ENCODE results near the gene TMSB15C. TPM values are rescaled to one million over a fixed set of nuclear protein-coding genes. Genes with fewer than 3 reads are reported as not detected.

The TMSB15C gene
- total and polyA plus RNA-seq, 2 donors (not counting 1 experiment from before 2014, with no cell fraction given): 2.0 to 2.6 TPM

GRCh38 chrX:104108955-104109354 is 32.9 kb upstream of the TMSB15C start:
- no peak for TF ChIP-seq CTCF (conservative IDR thresholded peaks at IDR 0.05 in 1 of 2, IDR thresholded peaks at IDR 0.05 in 1 of 2; ENCODE audit: low read depth in 1 of 2, low read length in 2 of 2)
- TF ChIP-seq EZH2 (IDR thresholded peaks at IDR 0.05; ENCODE audit: low read length, missing control alignments): no peak
- no peak overlapping the region for H2AFZ ChIP-seq (ENCODE audit: low read length)
- no peak overlapping the region for H3K9ac ChIP-seq (ENCODE audit: insufficient read depth, low read length)
- H4K20me1 ChIP-seq (ENCODE audit: control insufficient read depth, extremely low read depth, insufficient read depth, low read length): no peaks in the 10 kb centered on the region
- no peaks in the 10 kb centered on the region for H3K79me2 ChIP-seq (ENCODE audit: control insufficient read depth, insufficient read depth, low read length)
- H3K27me3 ChIP-seq (ENCODE audit: control insufficient read depth, insufficient read depth, low read length): peaks cover 3% of the 10 kb centered on the region
- no peaks in the 10 kb centered on the region for H3K36me3 ChIP-seq (ENCODE audit: control insufficient read depth, insufficient read depth, low read length)
- DNase-seq (ENCODE audit: low read depth in 2 of 2): no peak
- H3K9me3 ChIP-seq (ENCODE audit: control insufficient read depth, insufficient read depth, low read depth, low read length): no peaks in the 10 kb centered on the region
- H3K4me2 ChIP-seq (ENCODE audit: extremely low read depth, insufficient read depth, low read length): no peak overlapping the region
- H3K27ac ChIP-seq (ENCODE audit: insufficient read depth, low read length): no peak overlapping the region
- H3K4me3 ChIP-seq (replicated peaks in 1 of 4; ENCODE audit: control extremely low read depth in 1 of 4, insufficient read depth in 1 of 4, low read depth in 3 of 4, low read length in 4 of 4): no peak overlapping the region
- no peaks in the 10 kb centered on the region for H3K4me1 ChIP-seq (ENCODE audit: control insufficient read depth, extremely low read depth, insufficient read depth, low read length)

- Histone ChIP-seq H3K4me1 (ENCODE audit: control insufficient read depth, extremely low read depth, insufficient read depth, low read length) (no peaks in the 10 kb centered on the region), H3K36me3 (ENCODE audit: control insufficient read depth, insufficient read depth, low read length) (no peaks in the 10 kb centered on the region), H2AFZ (ENCODE audit: low read length) (no peak overlapping the region), H3K27ac (ENCODE audit: insufficient read depth, low read length) (no peak overlapping the region), H3K27me3 (ENCODE audit: control insufficient read depth, insufficient read depth, low read length) (no peaks in the 10 kb centered on the region), H3K4me2 (ENCODE audit: extremely low read depth, insufficient read depth, low read length) (no peak overlapping the region), H3K9ac (ENCODE audit: insufficient read depth, low read length) (no peak overlapping the region), H3K79me2 (ENCODE audit: control insufficient read depth, insufficient read depth, low read length) (no peaks in the 10 kb centered on the region), H3K4me3 (replicated peaks in 1 of 4; ENCODE audit: control extremely low read depth in 1 of 4, insufficient read depth in 1 of 4, low read depth in 3 of 4, low read length in 4 of 4) (no peak overlapping the region), H4K20me1 (ENCODE audit: control insufficient read depth, extremely low read depth, insufficient read depth, low read length) (no peaks in the 10 kb centered on the region), H3K9me3 (ENCODE audit: control insufficient read depth, insufficient read depth, low read depth, low read length) (no peaks in the 10 kb centered on the region)
- TF ChIP-seq EZH2 (IDR thresholded peaks at IDR 0.05; ENCODE audit: low read length, missing control alignments) (no peak), CTCF (conservative IDR thresholded peaks at IDR 0.05 in 1 of 2, IDR thresholded peaks at IDR 0.05 in 1 of 2; ENCODE audit: low read depth in 1 of 2, low read length in 2 of 2) (no peak)
- DNase-seq (ENCODE audit: low read depth in 2 of 2): no peak
Measured at GRCh38 chrX:104105330-104106262, 29.6 kb upstream of the TMSB15C start.

- H3K79me2 ChIP-seq (ENCODE audit: control insufficient read depth, insufficient read depth, low read length): no peaks in the 10 kb centered on the region
- no peaks in the 10 kb centered on the region for H4K20me1 ChIP-seq (ENCODE audit: control insufficient read depth, extremely low read depth, insufficient read depth, low read length)
- H3K9me3 ChIP-seq (ENCODE audit: control insufficient read depth, insufficient read depth, low read depth, low read length): no peaks in the 10 kb centered on the region
- DNase-seq (ENCODE audit: low read depth in 2 of 2): no peak
- no peak overlapping the region for H3K4me2 ChIP-seq (ENCODE audit: extremely low read depth, insufficient read depth, low read length)
- H3K9ac ChIP-seq (ENCODE audit: insufficient read depth, low read length): no peak overlapping the region
- no peak overlapping the region for H3K4me3 ChIP-seq (replicated peaks in 1 of 4; ENCODE audit: control extremely low read depth in 1 of 4, insufficient read depth in 1 of 4, low read depth in 3 of 4, low read length in 4 of 4)
- no peaks in the 10 kb centered on the region for H3K4me1 ChIP-seq (ENCODE audit: control insufficient read depth, extremely low read depth, insufficient read depth, low read length)
- no peak overlapping the region for H3K27ac ChIP-seq (ENCODE audit: insufficient read depth, low read length)
- H3K27me3 ChIP-seq (ENCODE audit: control insufficient read depth, insufficient read depth, low read length): no peaks in the 10 kb centered on the region
- H3K36me3 ChIP-seq (ENCODE audit: control insufficient read depth, insufficient read depth, low read length): no peaks in the 10 kb centered on the region
- TF ChIP-seq EZH2 (IDR thresholded peaks at IDR 0.05; ENCODE audit: low read length, missing control alignments) (no peak), CTCF (conservative IDR thresholded peaks at IDR 0.05 in 1 of 2, IDR thresholded peaks at IDR 0.05 in 1 of 2; ENCODE audit: low read depth in 1 of 2, low read length in 2 of 2) (no peak)
- H2AFZ ChIP-seq (ENCODE audit: low read length): no peak overlapping the region
Measured at GRCh38 chrX:104104676-104105075, 28.6 kb upstream of the TMSB15C start.
